Measurements from ENCODE around the gene DHRSX.

DNA sequence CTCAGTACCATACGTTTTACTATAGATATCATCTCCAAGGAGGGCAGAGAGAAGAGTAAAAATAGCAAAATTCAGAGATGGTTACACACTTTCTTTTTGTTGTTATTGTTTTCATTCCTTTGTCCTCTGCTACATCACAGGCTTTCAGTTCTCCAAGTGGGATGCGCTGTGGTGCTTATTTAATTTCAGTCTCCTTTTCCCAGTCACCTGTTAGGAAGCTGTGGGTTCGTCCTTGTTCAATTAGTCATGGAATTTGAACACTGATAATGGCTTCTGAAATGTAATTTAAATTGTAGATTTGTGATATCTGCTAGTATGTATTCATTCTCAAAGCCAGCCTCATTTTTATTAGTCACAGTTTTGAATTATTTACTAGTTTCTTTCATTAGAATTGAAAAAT is 38.8 kb upstream of the DHRSX start:
- TF ChIP-seq, protein P1, sequence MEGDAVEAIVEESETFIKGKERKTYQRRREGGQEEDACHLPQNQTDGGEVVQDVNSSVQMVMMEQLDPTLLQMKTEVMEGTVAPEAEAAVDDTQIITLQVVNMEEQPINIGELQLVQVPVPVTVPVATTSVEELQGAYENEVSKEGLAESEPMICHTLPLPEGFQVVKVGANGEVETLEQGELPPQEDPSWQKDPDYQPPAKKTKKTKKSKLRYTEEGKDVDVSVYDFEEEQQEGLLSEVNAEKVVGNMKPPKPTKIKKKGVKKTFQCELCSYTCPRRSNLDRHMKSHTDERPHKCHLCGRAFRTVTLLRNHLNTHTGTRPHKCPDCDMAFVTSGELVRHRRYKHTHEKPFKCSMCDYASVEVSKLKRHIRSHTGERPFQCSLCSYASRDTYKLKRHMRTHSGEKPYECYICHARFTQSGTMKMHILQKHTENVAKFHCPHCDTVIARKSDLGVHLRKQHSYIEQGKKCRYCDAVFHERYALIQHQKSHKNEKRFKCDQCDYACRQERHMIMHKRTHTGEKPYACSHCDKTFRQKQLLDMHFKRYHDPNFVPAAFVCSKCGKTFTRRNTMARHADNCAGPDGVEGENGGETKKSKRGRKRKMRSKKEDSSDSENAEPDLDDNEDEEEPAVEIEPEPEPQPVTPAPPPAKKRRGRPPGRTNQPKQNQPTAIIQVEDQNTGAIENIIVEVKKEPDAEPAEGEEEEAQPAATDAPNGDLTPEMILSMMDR (IDR thresholded peaks at IDR 0.05): no peak
- no peak for TF ChIP-seq POLR2A (IDR thresholded peaks at IDR 0.05)

All from testis (tissue), 2 donors.